H1 (cell line): ENCODE results near the gene FKBP2.

Experiments
- EZH2 ChIP-seq: fragments of 200-600 bp; sonication (generic); IDR thresholded peaks from 2 replicates; pipeline ENCODE4 v1.7.1; 2012; ENCODE audit warnings: low read depth, mild to moderate bottlenecking, moderate library complexity, low read length, inconsistent platforms; ENCODE audit not compliant: severe bottlenecking
- JUN ChIP-seq: IDR thresholded peaks from 2 replicates; pipeline ENCODE4 v1.6.1; 2011; ENCODE audit warnings: low read depth, mild to moderate bottlenecking, improper control_type of control experiment, low read length
- SP1 ChIP-seq: IDR thresholded peaks from 2 replicates; pipeline ENCODE4 v1.6.1; 2011; ENCODE audit warnings: low read depth, low read length
- TBP ChIP-seq: IDR thresholded peaks from 2 replicates; pipeline ENCODE4 v1.6.1; 2011; ENCODE audit warnings: low read depth, low read length, improper control_type of control experiment
- TF ChIP-seq, protein P1 (sequence below), 3 experiments: IDR thresholded peaks; 1 replicate in 2 of 3; 2 replicates in 1 of 3; pipeline versions ENCODE4 v1.5.1 to v1.6.1; 2011; ENCODE audit warnings: low read length in 3 of 3, mild to moderate bottlenecking in 3 of 3, inconsistent platforms in 2 of 3, low read depth in 1 of 3, moderate library complexity in 1 of 3; ENCODE audit not compliant: insufficient read depth in 1 of 3; ENCODE audit errors: control extremely low read depth in 1 of 3

DNA sequence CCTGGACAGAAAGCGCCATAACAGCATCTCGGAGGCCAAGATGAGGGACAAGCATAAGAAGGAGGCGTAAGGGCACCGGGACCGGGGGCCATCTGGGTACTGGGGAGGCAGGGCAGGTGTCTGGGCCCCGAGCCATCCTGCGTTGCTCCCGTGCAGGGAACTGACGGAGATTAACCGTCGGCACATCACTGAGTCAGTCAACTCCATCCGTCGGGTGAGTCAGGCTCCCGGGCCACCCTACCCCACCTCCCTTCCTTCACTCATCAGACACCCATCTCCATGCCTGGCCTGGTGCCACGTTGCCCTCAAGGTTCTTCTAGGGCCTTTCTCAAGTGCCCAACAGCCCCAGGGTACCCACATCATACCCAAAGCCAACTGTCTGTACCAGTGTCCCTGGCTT is 25.4 kb downstream of the FKBP2 start:
- TF ChIP-seq JUN (no peak), TBP (no peak), SP1 (no peak), EZH2 (no peak)
- TF ChIP-seq, protein P1, sequence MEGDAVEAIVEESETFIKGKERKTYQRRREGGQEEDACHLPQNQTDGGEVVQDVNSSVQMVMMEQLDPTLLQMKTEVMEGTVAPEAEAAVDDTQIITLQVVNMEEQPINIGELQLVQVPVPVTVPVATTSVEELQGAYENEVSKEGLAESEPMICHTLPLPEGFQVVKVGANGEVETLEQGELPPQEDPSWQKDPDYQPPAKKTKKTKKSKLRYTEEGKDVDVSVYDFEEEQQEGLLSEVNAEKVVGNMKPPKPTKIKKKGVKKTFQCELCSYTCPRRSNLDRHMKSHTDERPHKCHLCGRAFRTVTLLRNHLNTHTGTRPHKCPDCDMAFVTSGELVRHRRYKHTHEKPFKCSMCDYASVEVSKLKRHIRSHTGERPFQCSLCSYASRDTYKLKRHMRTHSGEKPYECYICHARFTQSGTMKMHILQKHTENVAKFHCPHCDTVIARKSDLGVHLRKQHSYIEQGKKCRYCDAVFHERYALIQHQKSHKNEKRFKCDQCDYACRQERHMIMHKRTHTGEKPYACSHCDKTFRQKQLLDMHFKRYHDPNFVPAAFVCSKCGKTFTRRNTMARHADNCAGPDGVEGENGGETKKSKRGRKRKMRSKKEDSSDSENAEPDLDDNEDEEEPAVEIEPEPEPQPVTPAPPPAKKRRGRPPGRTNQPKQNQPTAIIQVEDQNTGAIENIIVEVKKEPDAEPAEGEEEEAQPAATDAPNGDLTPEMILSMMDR (IDR thresholded peaks at IDR 0.05; ENCODE audit: control extremely low read depth in 1 of 3, insufficient read depth in 1 of 3, low read depth in 1 of 3, low read length in 3 of 3), result no peak
